IMR-90 (cell line): ENCODE measurements around the gene STXBP2.

Experiments used
- POLR2A ChIP-seq: IDR thresholded peaks from 2 replicates; pipeline ENCODE4 v1.6.1; 2012; ENCODE audit warnings: mild to moderate bottlenecking, low read depth, low read length
- TF ChIP-seq, protein P1 (sequence below): conservative IDR thresholded peaks from 2 replicates; pipeline ENCODE4 v1.5.1; 2012; ENCODE audit warnings: mild to moderate bottlenecking, low read depth, low read length, improper control_type of control experiment

GRCh38 chr19:7647156-7647555, 10.2 kb downstream of the STXBP2 start:
- TF ChIP-seq, protein P1, sequence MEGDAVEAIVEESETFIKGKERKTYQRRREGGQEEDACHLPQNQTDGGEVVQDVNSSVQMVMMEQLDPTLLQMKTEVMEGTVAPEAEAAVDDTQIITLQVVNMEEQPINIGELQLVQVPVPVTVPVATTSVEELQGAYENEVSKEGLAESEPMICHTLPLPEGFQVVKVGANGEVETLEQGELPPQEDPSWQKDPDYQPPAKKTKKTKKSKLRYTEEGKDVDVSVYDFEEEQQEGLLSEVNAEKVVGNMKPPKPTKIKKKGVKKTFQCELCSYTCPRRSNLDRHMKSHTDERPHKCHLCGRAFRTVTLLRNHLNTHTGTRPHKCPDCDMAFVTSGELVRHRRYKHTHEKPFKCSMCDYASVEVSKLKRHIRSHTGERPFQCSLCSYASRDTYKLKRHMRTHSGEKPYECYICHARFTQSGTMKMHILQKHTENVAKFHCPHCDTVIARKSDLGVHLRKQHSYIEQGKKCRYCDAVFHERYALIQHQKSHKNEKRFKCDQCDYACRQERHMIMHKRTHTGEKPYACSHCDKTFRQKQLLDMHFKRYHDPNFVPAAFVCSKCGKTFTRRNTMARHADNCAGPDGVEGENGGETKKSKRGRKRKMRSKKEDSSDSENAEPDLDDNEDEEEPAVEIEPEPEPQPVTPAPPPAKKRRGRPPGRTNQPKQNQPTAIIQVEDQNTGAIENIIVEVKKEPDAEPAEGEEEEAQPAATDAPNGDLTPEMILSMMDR: no peak
- no peak for TF ChIP-seq POLR2A
